SK-N-SH treated with all-trans-retinoic acid at 6 μM for 48 hours (cell line): ENCODE data around the gene VDAC1.

Experiments
- ATAC-seq: fragments of 200-7000 bp; cut with Tn5 transposase; 3 replicates; pipeline ENCODE4 v1.9.1; 2020; ENCODE audit warnings: mild to moderate bottlenecking, moderate library complexity
- ARNTL ChIP-seq: fragments of 450-650 bp; formaldehyde crosslinking; IDR thresholded peaks from 2 replicates; pipeline ENCODE4 v1.5.0; 2020; ENCODE audit warnings: low read depth, mild to moderate bottlenecking, moderate library complexity, borderline replicate concordance
- BACH2 ChIP-seq: fragments of 250-450 bp; sonication (Bioruptor Pico); IDR thresholded peaks from 2 replicates; pipeline ENCODE4 v1.9.0; 2021; ENCODE audit warnings: mild to moderate bottlenecking, borderline replicate concordance
- CREB5 ChIP-seq: fragments of 250-450 bp; sonication (Bioruptor Pico); IDR thresholded peaks from 2 replicates; pipeline ENCODE4 v1.5.1; 2020; ENCODE audit warnings: low read depth, mild to moderate bottlenecking, moderate library complexity
- CSDC2 ChIP-seq: fragments of 250-450 bp; sonication (Bioruptor Pico); IDR thresholded peaks from 2 replicates; pipeline ENCODE4 v1.5.0; 2020; ENCODE audit warnings: mild to moderate bottlenecking, moderate library complexity
- CSRNP3 ChIP-seq: fragments of 250-450 bp; sonication (Bioruptor Pico); IDR thresholded peaks from 2 replicates; pipeline ENCODE4 v1.5.1; 2021; ENCODE audit warnings: mild to moderate bottlenecking, moderate library complexity
- ESRRG ChIP-seq: fragments of 250-450 bp; sonication (Bioruptor Pico); IDR thresholded peaks from 2 replicates; pipeline ENCODE4 v1.6.1; 2021; ENCODE audit warnings: mild to moderate bottlenecking
- GLIS3 ChIP-seq: fragments of 250-450 bp; sonication (Bioruptor Pico); IDR thresholded peaks from 2 replicates; pipeline ENCODE4 v1.5.0; 2020; ENCODE audit warnings: mild to moderate bottlenecking, moderate library complexity
- ISL1 ChIP-seq: fragments of 250-450 bp; sonication (Bioruptor Pico); IDR thresholded peaks from 2 replicates; pipeline ENCODE4 v2.1.2; 2022; ENCODE audit warnings: mild to moderate bottlenecking, moderate library complexity
- OSR1 ChIP-seq: fragments of 250-450 bp; sonication (Bioruptor Pico); IDR thresholded peaks from 2 replicates; pipeline ENCODE4 v1.8.0; 2022; ENCODE audit warnings: moderate library complexity, mild to moderate bottlenecking, inconsistent platforms
- PATZ1 ChIP-seq: fragments of 250-450 bp; sonication (Bioruptor Pico); IDR thresholded peaks from 2 replicates; pipeline ENCODE4 v1.8.0; 2020; ENCODE audit warnings: mild to moderate bottlenecking, moderate library complexity, borderline replicate concordance
- POU6F1 ChIP-seq: fragments of 250-450 bp; sonication (Bioruptor Pico); IDR thresholded peaks from 2 replicates; pipeline ENCODE4 v1.8.0; 2021; ENCODE audit warnings: low read depth, mild to moderate bottlenecking, moderate library complexity, borderline replicate concordance
- PPARA ChIP-seq: fragments of 250-450 bp; sonication (Bioruptor Pico); IDR thresholded peaks from 2 replicates; pipeline ENCODE4 v1.5.0; 2020; ENCODE audit warnings: mild to moderate bottlenecking, borderline replicate concordance
- RARB ChIP-seq: fragments of 250-450 bp; sonication (Bioruptor Pico); IDR thresholded peaks from 2 replicates; pipeline ENCODE4 v1.8.0; 2021; ENCODE audit warnings: mild to moderate bottlenecking, moderate library complexity
- SNAI2 ChIP-seq: fragments of 250-450 bp; sonication (Bioruptor Pico); IDR thresholded peaks from 2 replicates; pipeline ENCODE4 v1.5.0; 2020; ENCODE audit warnings: mild to moderate bottlenecking, moderate library complexity
- TCF4 ChIP-seq: fragments of 250-450 bp; sonication (Bioruptor Pico); IDR thresholded peaks from 2 replicates; pipeline ENCODE4 v1.8.0; 2021; ENCODE audit warnings: mild to moderate bottlenecking, moderate library complexity, borderline replicate concordance
- TOX ChIP-seq: fragments of 250-450 bp; sonication (Bioruptor Pico); IDR thresholded peaks from 2 replicates; pipeline ENCODE4 v1.8.0; 2021; ENCODE audit warnings: mild to moderate bottlenecking, moderate library complexity, borderline replicate concordance
- TSHZ2 ChIP-seq: fragments of 250-450 bp; sonication (Bioruptor Pico); IDR thresholded peaks from 2 replicates; pipeline ENCODE4 v1.5.0; 2020; ENCODE audit warnings: mild to moderate bottlenecking, moderate library complexity
- ZFP3 ChIP-seq: fragments of 250-450 bp; sonication (Bioruptor Pico); IDR thresholded peaks from 2 replicates; pipeline ENCODE4 v1.5.0; 2020; ENCODE audit warnings: mild to moderate bottlenecking, moderate library complexity
- ZFP30 ChIP-seq: fragments of 450-650 bp; formaldehyde crosslinking; IDR thresholded peaks from 2 replicates; pipeline ENCODE4 v1.5.0; 2022; ENCODE audit warnings: mild to moderate bottlenecking, moderate library complexity
- ZNF565 ChIP-seq: fragments of 450-650 bp; formaldehyde crosslinking; conservative IDR thresholded peaks from 2 replicates; pipeline ENCODE4 v1.5.0; 2020; ENCODE audit warnings: low read depth, mild to moderate bottlenecking, moderate library complexity
- ZNF70 ChIP-seq: fragments of 450-650 bp; formaldehyde crosslinking; IDR thresholded peaks from 2 replicates; pipeline ENCODE4 v1.5.0; 2020; ENCODE audit warnings: mild to moderate bottlenecking, moderate library complexity
- ZNF8 ChIP-seq: fragments of 450-650 bp; formaldehyde crosslinking; IDR thresholded peaks from 2 replicates; pipeline ENCODE4 v1.5.0; 2020; ENCODE audit warnings: mild to moderate bottlenecking, moderate library complexity

Gene VDAC1

GRCh38 chr5:134018986-134019316, 14.2 kb upstream of the VDAC1 start (continued):
- TF ChIP-seq ZNF70 (CRISPR knock-in tag), result no peak
- TF ChIP-seq, all 23 proteins: peak for 0

- TF ChIP-seq CSDC2 (CRISPR knock-in tag) (no peak), BACH2 (CRISPR knock-in tag) (no peak), CSRNP3 (CRISPR knock-in tag) (no peak), ZFP30 (CRISPR knock-in tag) (no peak), ESRRG (no peak), RARB (CRISPR knock-in tag) (no peak), CREB5 (CRISPR knock-in tag) (no peak), ISL1 (no peak), ARNTL (no peak), ZNF70 (CRISPR knock-in tag) (no peak), TOX (CRISPR knock-in tag) (no peak), PPARA (CRISPR knock-in tag) (no peak), OSR1 (CRISPR knock-in tag) (no peak), PATZ1 (CRISPR knock-in tag) (no peak)
- TF ChIP-seq, all 23 proteins: peak for 0
- ATAC-seq, result no peak
Observed at GRCh38 chr5:134018154-134018985, 13.6 kb upstream of the VDAC1 start.

GRCh38 chr5:134008266-134008749, 3.5 kb upstream of the VDAC1 start:
- TF ChIP-seq ZNF565 (CRISPR knock-in tag), result no peak
- TF ChIP-seq TCF4, result 0 out of 2 replicates have a peak, but pooled peaks have one; percentile 33
- no peak; the same call in 2 of the 3 replicates for ATAC-seq

GRCh38 chr5:134007581-134008265, 2.9 kb upstream of the VDAC1 start:
- ATAC-seq, result peak; percentile 45
- TF ChIP-seq ZNF70 (CRISPR knock-in tag) (no peak), PPARA (CRISPR knock-in tag) (no peak), PATZ1 (CRISPR knock-in tag) (no peak), ZNF8 (CRISPR knock-in tag) (no peak), ISL1 (no peak), GLIS3 (CRISPR knock-in tag) (no peak), BACH2 (CRISPR knock-in tag) (no peak), POU6F1 (CRISPR knock-in tag) (no peak), ZNF565 (CRISPR knock-in tag) (no peak), RARB (CRISPR knock-in tag) (no peak), TSHZ2 (CRISPR knock-in tag) (no peak), ESRRG (no peak), TOX (CRISPR knock-in tag) (no peak), CSDC2 (CRISPR knock-in tag) (no peak), SNAI2 (CRISPR knock-in tag) (no peak), ZFP3 (CRISPR knock-in tag) (no peak), CREB5 (CRISPR knock-in tag) (no peak)
